ENCODE results near the gene ITFG1.

Gene ITFG1

DNA sequence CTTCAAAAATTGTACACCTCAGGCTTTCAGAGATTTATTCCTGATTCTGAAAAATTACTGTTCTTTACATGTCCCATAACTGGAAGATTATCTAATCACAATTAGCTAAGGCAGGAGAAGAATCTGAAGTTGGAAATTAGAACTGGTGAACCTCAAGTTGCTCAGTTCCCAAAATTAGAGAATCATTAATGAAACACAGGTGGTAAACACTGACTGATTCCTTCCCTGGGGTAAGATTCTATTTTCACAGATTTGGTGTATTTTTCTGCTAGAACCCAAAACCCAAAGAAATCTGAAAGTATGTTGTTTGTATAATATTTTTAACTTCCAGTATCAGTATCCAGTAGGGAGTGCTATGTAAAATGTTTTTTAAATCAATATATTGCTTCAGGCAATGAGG lies 26.0 kb upstream of the ITFG1 start:
- ChIA-PET CTCF (no interaction called here), POLR2A (interaction anchor here (1.0 kb wide), 1 partner anchor 109 kb away, joined by 4 read pairs; no protein-coding TSS in a partner anchor)
- Histone ChIP-seq H3K36me3 (ENCODE audit: control insufficient read depth in 4 of 4, insufficient read depth in 4 of 4, low read length in 3 of 4) (peaks cover 0 to 24% (median 6%) of the 10 kb centered on the region in 4 experiments), H3K4me3 (ENCODE audit: control insufficient read depth in 1 of 7, extremely low read depth in 1 of 7, insufficient read depth in 4 of 7, low read depth in 2 of 7, low read length in 6 of 7) (no peak overlapping the region), H3K27me3 (replicated peaks in 2 of 5; ENCODE audit: control insufficient read depth in 4 of 5, insufficient read depth in 5 of 5, low read length in 4 of 5) (no peaks in the 10 kb centered on the region), H3K4me1 (ENCODE audit: control extremely low read depth in 1 of 4, control insufficient read depth in 4 of 4, insufficient read depth in 4 of 4, low read length in 3 of 4) (peaks cover 0 to 5% (median 0%) of the 10 kb centered on the region in 4 experiments), H3K9me3 (ENCODE audit: control extremely low read depth in 1 of 5, control insufficient read depth in 4 of 5, insufficient read depth in 2 of 5, low read depth in 1 of 5, low read length in 4 of 5) (peaks cover 3 to 57% (median 18%) of the 10 kb centered on the region in 5 experiments), H3K27ac (ENCODE audit: insufficient read depth in 1 of 2, low read depth in 1 of 2, low read length in 2 of 2, poor library complexity in 1 of 2, severe bottlenecking in 2 of 2) (no peak overlapping the region)
- no peak for DNase-seq

GRCh38 chr16:47483616-47484015 lies 22.8 kb upstream of the ITFG1 start:
- H3K27ac ChIP-seq (ENCODE audit: insufficient read depth in 1 of 2, low read depth in 1 of 2, low read length in 2 of 2, poor library complexity in 1 of 2, severe bottlenecking in 2 of 2): no peak overlapping the region
- no peaks in the 10 kb centered on the region for H3K27me3 ChIP-seq (replicated peaks in 2 of 5; ENCODE audit: control insufficient read depth in 4 of 5, insufficient read depth in 5 of 5, low read length in 4 of 5)
- peaks cover 5 to 18% (median 8%) of the 10 kb centered on the region in 4 experiments for H3K36me3 ChIP-seq (ENCODE audit: control insufficient read depth in 4 of 4, insufficient read depth in 4 of 4, low read length in 3 of 4)
- H3K9me3 ChIP-seq (ENCODE audit: control extremely low read depth in 1 of 5, control insufficient read depth in 4 of 5, insufficient read depth in 2 of 5, low read depth in 1 of 5, low read length in 4 of 5): peaks cover 0 to 29% (median 8%) of the 10 kb centered on the region in 5 experiments
- no CpG with 5 or more reads among the region's 2 CpGs for WGBS (ENCODE audit: insufficient coverage)
- POLR2A ChIA-PET: no interaction called here
- no peak overlapping the region for H3K4me3 ChIP-seq (ENCODE audit: control insufficient read depth in 1 of 7, extremely low read depth in 1 of 7, insufficient read depth in 4 of 7, low read depth in 2 of 7, low read length in 6 of 7)
- CTCF ChIA-PET: no interaction called here
- DNase-seq: no peak
- no peaks in the 10 kb centered on the region for H3K4me1 ChIP-seq (ENCODE audit: control extremely low read depth in 1 of 4, control insufficient read depth in 4 of 4, insufficient read depth in 4 of 4, low read length in 3 of 4)

- Histone ChIP-seq H3K4me3 (ENCODE audit: control insufficient read depth in 1 of 7, extremely low read depth in 1 of 7, insufficient read depth in 4 of 7, low read depth in 2 of 7, low read length in 6 of 7) (no peak overlapping the region), H3K4me1 (ENCODE audit: control extremely low read depth in 1 of 4, control insufficient read depth in 4 of 4, insufficient read depth in 4 of 4, low read length in 3 of 4) (no peaks in the 10 kb centered on the region), H3K9me3 (ENCODE audit: control extremely low read depth in 1 of 5, control insufficient read depth in 4 of 5, insufficient read depth in 2 of 5, low read depth in 1 of 5, low read length in 4 of 5) (peaks cover 0 to 12% (median 4%) of the 10 kb centered on the region in 5 experiments), H3K36me3 (ENCODE audit: control insufficient read depth in 4 of 4, insufficient read depth in 4 of 4, low read length in 3 of 4) (peaks cover 4 to 11% (median 9%) of the 10 kb centered on the region in 4 experiments), H3K27ac (ENCODE audit: insufficient read depth in 1 of 2, low read depth in 1 of 2, low read length in 2 of 2, poor library complexity in 1 of 2, severe bottlenecking in 2 of 2) (no peak overlapping the region), H3K27me3 (replicated peaks in 2 of 5; ENCODE audit: control insufficient read depth in 4 of 5, insufficient read depth in 5 of 5, low read length in 4 of 5) (no peaks in the 10 kb centered on the region)
- CTCF ChIA-PET: no interaction called here
- POLR2A ChIA-PET: no interaction called here
- 100% methylated on average over 4 of the region's 6 CpGs for WGBS (ENCODE audit: insufficient coverage)
- DNase-seq: no peak
These were observed 21.0 kb upstream of the ITFG1 start for GRCh38 chr16:47481698-47482374.

DNA sequence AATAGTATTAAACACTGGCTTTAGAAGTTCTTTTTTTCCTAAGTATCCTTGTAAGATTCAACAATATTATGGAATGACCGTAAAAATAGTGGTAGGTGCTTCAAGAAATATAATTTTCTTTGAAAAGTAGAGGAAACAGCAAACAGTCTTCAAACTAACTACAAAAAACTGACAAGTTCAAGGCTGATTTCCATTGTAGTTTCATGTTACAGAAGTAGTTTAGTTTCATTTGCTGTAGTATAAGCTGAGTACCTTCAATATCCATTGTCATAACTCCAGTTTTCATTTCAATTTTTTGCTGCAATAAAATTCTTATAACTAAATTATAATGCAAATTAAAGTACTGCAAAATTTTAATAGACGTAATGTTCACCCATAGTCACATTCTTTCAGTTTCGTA lies 19.5 kb upstream of the ITFG1 start:
- no peaks in the 10 kb centered on the region for H3K27me3 ChIP-seq (replicated peaks in 2 of 5; ENCODE audit: control insufficient read depth in 4 of 5, insufficient read depth in 5 of 5, low read length in 4 of 5)
- H3K9me3 ChIP-seq (ENCODE audit: control extremely low read depth in 1 of 5, control insufficient read depth in 4 of 5, insufficient read depth in 2 of 5, low read depth in 1 of 5, low read length in 4 of 5): peaks cover 0 to 5% (median 2%) of the 10 kb centered on the region in 5 experiments
- no peak overlapping the region for H3K4me3 ChIP-seq (ENCODE audit: control insufficient read depth in 1 of 7, extremely low read depth in 1 of 7, insufficient read depth in 4 of 7, low read depth in 2 of 7, low read length in 6 of 7)
- no peak overlapping the region for H3K27ac ChIP-seq (ENCODE audit: insufficient read depth in 1 of 2, low read depth in 1 of 2, low read length in 2 of 2, poor library complexity in 1 of 2, severe bottlenecking in 2 of 2)
- H3K4me1 ChIP-seq (ENCODE audit: control extremely low read depth in 1 of 4, control insufficient read depth in 4 of 4, insufficient read depth in 4 of 4, low read length in 3 of 4): no peaks in the 10 kb centered on the region
- CTCF ChIA-PET: no interaction called here
- WGBS (ENCODE audit: insufficient coverage): no CpG with 5 or more reads among the region's 3 CpGs
- DNase-seq: no peak
- H3K36me3 ChIP-seq (ENCODE audit: control insufficient read depth in 4 of 4, insufficient read depth in 4 of 4, low read length in 3 of 4): peaks cover 4 to 11% (median 9%) of the 10 kb centered on the region in 4 experiments
- POLR2A ChIA-PET: no interaction called here

GRCh38 chr16:47477679-47478078 lies 16.8 kb upstream of the ITFG1 start:
- Histone ChIP-seq H3K27ac (ENCODE audit: insufficient read depth in 1 of 2, low read depth in 1 of 2, low read length in 2 of 2, poor library complexity in 1 of 2, severe bottlenecking in 2 of 2) (no peak overlapping the region), H3K4me3 (ENCODE audit: control insufficient read depth in 1 of 7, extremely low read depth in 1 of 7, insufficient read depth in 4 of 7, low read depth in 2 of 7, low read length in 6 of 7) (no peak overlapping the region), H3K27me3 (replicated peaks in 2 of 5; ENCODE audit: control insufficient read depth in 4 of 5, insufficient read depth in 5 of 5, low read length in 4 of 5) (no peaks in the 10 kb centered on the region), H3K4me1 (ENCODE audit: control extremely low read depth in 1 of 4, control insufficient read depth in 4 of 4, insufficient read depth in 4 of 4, low read length in 3 of 4) (no peaks in the 10 kb centered on the region), H3K9me3 (ENCODE audit: control extremely low read depth in 1 of 5, control insufficient read depth in 4 of 5, insufficient read depth in 2 of 5, low read depth in 1 of 5, low read length in 4 of 5) (peaks cover 0 to 4% (median 0%) of the 10 kb centered on the region in 5 experiments), H3K36me3 (ENCODE audit: control insufficient read depth in 4 of 4, insufficient read depth in 4 of 4, low read length in 3 of 4) (peaks cover 4 to 9% (median 8%) of the 10 kb centered on the region in 4 experiments)
- ChIA-PET CTCF (interaction anchor here (0.7 to 1.1 kb wide), 3 partner anchors 9 to 162 kb away, joined by 3 read pairs; no protein-coding TSS in a partner anchor), POLR2A (no interaction called here)
- WGBS (ENCODE audit: insufficient coverage): no CpG with 5 or more reads among the region's 1 CpG
- DNase-seq: no peak

- peaks cover 0 to 4% (median 0%) of the 10 kb centered on the region in 5 experiments for H3K9me3 ChIP-seq (ENCODE audit: control extremely low read depth in 1 of 5, control insufficient read depth in 4 of 5, insufficient read depth in 2 of 5, low read depth in 1 of 5, low read length in 4 of 5)
- DNase-seq: no peak
- no peaks in the 10 kb centered on the region for H3K4me1 ChIP-seq (ENCODE audit: control extremely low read depth in 1 of 4, control insufficient read depth in 4 of 4, insufficient read depth in 4 of 4, low read length in 3 of 4)
- ChIA-PET CTCF (interaction anchor here (1.1 to 1.3 kb wide), 2 partner anchors 15 kb away, joined by 3 read pairs; partner anchors contain the start of genes ITFG1 and PHKB), POLR2A (interaction anchor here (0.6 kb wide), 1 partner anchor 701 kb away, joined by 3 read pairs; no protein-coding TSS in a partner anchor)
- H3K36me3 ChIP-seq (ENCODE audit: control insufficient read depth in 4 of 4, insufficient read depth in 4 of 4, low read length in 3 of 4): peaks cover 4 to 9% (median 5%) of the 10 kb centered on the region in 4 experiments
- no peak overlapping the region for H3K4me3 ChIP-seq (ENCODE audit: control insufficient read depth in 1 of 7, extremely low read depth in 1 of 7, insufficient read depth in 4 of 7, low read depth in 2 of 7, low read length in 6 of 7)
- H3K27me3 ChIP-seq (replicated peaks in 2 of 5; ENCODE audit: control insufficient read depth in 4 of 5, insufficient read depth in 5 of 5, low read length in 4 of 5): no peaks in the 10 kb centered on the region
- no peak overlapping the region for H3K27ac ChIP-seq (ENCODE audit: insufficient read depth in 1 of 2, low read depth in 1 of 2, low read length in 2 of 2, poor library complexity in 1 of 2, severe bottlenecking in 2 of 2)
These were observed 15.9 kb upstream of the ITFG1 start for GRCh38 chr16:47476654-47477345.

DNA sequence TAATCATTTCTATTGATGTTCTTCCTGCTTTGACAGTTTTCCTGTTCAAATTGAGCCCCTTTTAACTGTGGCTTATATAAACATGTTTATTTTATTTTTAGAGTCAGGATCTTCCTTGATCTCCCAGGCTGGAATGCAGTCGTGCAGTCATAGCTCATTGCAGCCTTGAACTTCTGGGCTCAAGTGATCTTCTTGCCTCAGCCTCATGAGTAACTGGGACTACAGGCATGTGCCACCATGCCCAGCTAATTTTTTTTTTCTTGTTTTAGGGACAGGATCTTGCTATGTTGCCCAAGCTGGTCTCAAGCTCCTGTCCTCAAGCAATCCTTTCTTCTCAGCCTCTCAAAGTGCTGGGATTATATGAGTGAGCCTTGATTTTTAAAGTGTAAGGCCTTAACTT lies 14.9 kb upstream of the ITFG1 start:
- Histone ChIP-seq H3K4me1 (ENCODE audit: control extremely low read depth in 1 of 4, control insufficient read depth in 4 of 4, insufficient read depth in 4 of 4, low read length in 3 of 4) (no peaks in the 10 kb centered on the region), H3K9me3 (ENCODE audit: control extremely low read depth in 1 of 5, control insufficient read depth in 4 of 5, insufficient read depth in 2 of 5, low read depth in 1 of 5, low read length in 4 of 5) (no peaks in the 10 kb centered on the region), H3K27me3 (replicated peaks in 2 of 5; ENCODE audit: control insufficient read depth in 4 of 5, insufficient read depth in 5 of 5, low read length in 4 of 5) (no peaks in the 10 kb centered on the region), H3K36me3 (ENCODE audit: control insufficient read depth in 4 of 4, insufficient read depth in 4 of 4, low read length in 3 of 4) (peaks cover 0 to 9% (median 4%) of the 10 kb centered on the region in 4 experiments), H3K27ac (ENCODE audit: insufficient read depth in 1 of 2, low read depth in 1 of 2, low read length in 2 of 2, poor library complexity in 1 of 2, severe bottlenecking in 2 of 2) (no peak overlapping the region), H3K4me3 (ENCODE audit: control insufficient read depth in 1 of 7, extremely low read depth in 1 of 7, insufficient read depth in 4 of 7, low read depth in 2 of 7, low read length in 6 of 7) (no peak overlapping the region)
- CTCF ChIA-PET: interaction anchor here (1.3 kb wide), 1 partner anchor 14 kb away, joined by 3 read pairs; the partner anchor contains the start of genes ITFG1 and PHKB
- 100% methylated on average over 1 of the region's 1 CpG for WGBS (ENCODE audit: insufficient coverage)
- no peak for DNase-seq
- POLR2A ChIA-PET: no interaction called here
